Skeletal muscle cell (primary cell): ENCODE measurements around the gene DYNC1H1.
"Not testable (repeated sequence)": the region's sequence is repeated elsewhere in the genome, so short reads cannot be mapped to it uniquely, and the experiment has no call there.

Experiments used
- DNase-seq: peaks from one replicate; pipeline ENCODE4 v3.0.0-alpha.2; 2010; ENCODE audit warnings: low read depth
- H3K4me3 ChIP-seq: 2 replicates; pipeline ENCODE4 v1.5.1; 2011; ENCODE audit warnings: low read depth, mild to moderate bottlenecking, control low read depth, low read length, moderate library complexity

The DYNC1H1 gene

DNA sequence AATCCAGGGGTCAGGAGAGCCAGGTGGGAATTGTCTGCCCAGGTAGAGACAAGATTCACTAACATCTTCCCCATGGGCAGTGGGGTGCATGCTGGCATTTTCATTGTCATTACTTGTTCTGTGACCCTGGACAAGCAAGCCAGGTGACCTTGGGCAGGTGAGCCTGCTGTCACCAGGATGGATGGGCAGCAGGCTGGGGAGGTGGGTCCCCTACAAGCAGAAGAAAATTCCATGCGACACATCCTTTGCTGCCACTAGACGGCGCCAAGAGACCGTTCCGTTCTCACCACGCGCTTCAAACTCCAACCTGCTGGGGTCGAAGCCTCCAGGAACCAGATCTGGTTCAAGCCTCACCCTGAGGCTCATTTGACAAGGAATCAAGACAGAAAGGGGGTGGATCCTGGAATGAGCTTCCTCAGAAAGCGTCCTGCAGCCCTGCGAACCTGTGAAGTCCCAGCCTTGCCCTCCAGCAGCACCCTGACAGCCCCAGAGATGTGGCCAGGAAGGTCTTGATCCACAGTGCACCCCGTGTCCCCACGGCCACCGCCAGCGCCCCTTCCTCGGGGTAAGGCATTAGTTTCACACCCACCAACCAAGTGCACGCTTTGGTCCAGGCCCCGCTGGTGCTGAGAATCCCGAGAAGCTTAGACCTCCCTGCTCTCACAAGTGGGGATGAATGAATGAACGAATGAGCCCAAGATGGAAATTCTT is 3.2 kb upstream of the DYNC1H1 start:
- H3K4me3 ChIP-seq, result no peak overlapping the region
- DNase-seq, result no peak

DNA sequence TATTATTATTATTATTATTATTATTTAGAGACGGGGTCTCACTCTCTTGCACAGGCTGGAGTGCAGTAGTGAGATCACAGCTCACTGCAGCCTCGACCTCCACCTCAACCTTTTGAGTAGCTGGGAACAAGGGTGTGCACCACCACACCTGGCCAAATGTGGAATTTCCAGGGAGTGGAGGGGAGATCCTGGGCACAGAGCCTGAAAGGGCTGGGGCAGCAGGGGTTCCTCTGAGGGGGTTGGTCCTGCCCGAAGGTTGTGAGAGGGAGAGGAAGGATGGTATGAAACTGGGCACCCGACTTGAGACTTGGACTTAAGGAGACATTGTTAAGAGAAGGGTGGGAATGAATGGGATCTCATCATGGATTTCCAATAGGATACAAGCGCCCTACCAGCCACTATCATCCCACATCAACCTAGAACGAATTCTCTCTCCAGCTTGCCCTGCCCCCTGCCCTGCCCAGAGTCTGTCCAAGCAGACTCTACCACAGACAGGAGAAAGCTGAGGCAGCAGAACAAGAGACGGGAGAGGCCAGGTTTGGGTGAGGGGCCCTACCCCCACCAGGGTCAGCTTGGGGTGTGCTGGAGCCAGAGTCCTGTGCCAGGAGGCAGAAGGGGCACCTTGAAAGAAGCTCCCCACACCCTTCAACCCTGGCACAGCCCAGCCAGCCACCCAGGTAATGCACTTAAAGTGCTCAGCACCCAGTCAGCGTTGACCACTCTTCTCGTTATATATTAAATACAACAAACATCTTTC is 2.4 kb upstream of the DYNC1H1 start:
- H3K4me3 ChIP-seq, result no peak overlapping the region
- DNase-seq, result no peak

DNA sequence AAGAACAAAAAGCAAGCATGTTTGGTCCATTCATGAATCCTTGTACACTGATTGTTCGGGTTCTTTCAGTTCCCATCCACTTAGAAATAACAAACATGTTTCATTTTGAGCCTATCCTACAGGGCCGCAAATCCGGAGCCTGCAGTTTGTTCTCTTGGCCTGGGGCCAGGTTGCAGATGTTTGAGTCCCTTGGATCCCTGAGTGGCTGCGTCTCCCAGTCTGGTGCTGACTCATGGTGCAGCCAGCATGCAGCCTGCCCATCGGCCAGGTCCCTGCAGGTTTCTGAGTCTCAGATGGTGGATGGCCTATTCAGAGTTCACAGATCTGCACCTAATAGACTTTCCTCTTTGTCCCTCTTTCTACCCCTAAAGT is 1.9 kb upstream of the DYNC1H1 start:
- peak; percentile 81 for DNase-seq
- no peak overlapping the region for H3K4me3 ChIP-seq

DNA sequence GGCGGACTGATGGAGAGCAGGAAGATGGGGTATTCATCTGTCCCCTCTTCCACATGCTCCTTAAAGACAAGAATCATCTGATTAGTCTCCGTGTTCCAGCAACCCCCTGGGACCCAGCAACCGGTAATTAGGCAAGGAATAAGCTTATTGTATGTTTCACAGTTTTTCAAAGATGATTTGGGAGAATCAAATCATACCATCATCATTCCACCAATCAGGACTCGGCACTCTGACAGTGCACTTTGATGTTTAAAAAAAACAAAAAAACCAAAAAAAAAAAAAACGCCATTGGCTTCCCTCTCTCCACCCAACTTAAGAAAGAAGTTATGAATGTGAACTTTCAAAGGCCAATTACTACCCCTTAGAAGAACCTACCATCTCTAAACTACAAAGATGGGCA is 1.3 kb upstream of the DYNC1H1 start:
- no peak for DNase-seq
- H3K4me3 ChIP-seq, result no peak overlapping the region

DNA sequence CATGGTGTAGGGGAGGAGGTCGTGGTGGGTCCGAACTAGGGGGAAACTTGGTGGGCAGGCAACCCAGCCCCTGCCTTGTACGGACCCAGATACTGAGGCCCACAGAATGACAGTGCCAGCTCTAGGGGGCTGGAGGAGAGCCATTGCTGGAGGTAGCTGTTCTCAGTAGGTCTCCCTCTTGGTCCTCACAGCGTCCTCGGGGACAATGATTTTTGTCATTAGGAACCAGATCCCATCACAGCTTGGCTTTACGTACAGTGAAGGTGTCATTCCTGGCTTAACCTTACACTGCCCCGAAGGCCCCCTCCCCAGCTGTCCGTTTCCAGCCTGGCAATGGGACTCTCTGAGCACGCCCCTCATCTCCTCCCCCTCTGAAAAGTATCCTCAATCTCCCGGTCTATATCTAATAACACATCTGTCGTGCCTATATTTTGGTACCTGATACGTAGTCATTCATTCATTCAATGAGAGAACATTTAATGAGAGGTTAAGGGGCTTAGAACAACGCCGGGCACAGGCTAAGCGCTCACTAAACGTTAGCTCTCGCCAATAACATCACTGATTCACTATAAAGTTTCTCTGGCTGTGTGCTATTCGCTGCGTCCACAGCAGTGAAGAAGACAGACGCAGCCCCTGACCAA is 597 bp upstream of the DYNC1H1 start:
- peak overlapping the region; percentile 2 for H3K4me3 ChIP-seq
- DNase-seq, result no peak

DNA sequence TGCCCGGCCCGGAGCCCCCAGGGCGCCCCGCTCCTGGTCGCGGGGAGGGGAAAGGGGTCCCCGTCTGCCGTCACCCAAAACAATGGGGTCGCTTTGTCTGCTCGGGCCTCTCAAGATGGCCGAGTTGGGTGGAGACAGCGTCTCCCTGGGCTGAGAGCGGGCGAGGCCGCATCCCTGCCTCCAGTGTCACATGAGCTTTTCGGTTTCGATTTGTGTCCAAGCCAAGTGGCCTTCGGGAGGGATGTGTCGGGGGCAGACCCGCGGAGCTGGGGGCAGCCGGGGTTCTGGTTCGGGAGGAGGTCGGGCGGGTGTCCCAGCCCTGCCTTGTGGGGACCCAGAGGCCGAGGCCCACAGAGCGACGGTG is 790 bp downstream of the DYNC1H1 start:
- peak overlapping the region; percentile 99 for H3K4me3 ChIP-seq
- no peak for DNase-seq

DNA sequence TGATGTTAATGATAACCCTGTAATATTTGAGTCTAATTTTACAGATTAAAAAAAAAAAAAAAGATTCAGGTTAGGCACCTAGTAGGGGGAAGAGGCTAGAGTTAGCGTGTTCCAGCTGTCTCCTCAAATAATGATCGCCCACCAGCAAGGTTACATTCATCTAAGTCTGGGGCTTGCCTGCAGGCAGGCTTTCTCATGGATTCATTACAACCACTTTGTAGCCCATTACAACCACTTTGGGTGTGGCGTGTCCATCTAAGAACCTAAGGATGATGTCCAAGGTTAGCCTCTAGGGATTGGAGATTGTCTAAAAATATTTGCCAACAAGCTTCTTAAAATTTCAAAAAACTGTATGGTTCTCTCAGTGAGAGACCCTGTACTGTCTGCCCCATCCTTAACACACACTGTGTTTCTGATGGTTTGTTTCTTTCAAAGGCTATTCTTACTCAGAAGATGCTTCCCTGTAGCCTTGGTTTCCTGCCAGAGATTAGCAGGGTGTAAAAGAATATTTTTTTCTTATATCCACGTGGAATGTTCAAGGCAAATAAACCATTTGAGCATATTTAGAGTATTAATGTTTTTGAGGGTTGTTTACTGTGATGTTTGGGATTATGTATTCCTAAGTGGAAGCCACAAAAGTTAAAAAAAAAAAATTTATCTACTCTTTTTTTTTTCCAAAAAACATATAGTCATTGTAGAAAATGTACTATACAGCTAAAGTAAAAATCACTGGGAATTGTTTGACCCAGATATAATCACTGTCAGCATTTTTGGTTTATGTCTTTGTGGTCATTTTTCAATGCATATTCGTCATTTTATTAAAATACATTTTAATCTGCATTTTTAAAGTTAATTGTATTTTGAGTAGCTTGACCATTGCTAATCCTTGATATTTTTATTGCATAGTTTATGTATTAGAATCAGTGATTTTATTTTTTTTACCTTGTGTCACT is 1.7 kb downstream of the DYNC1H1 start:
- H3K4me3 ChIP-seq, result peak overlapping the region; percentile 99
- no peak for DNase-seq

DNA sequence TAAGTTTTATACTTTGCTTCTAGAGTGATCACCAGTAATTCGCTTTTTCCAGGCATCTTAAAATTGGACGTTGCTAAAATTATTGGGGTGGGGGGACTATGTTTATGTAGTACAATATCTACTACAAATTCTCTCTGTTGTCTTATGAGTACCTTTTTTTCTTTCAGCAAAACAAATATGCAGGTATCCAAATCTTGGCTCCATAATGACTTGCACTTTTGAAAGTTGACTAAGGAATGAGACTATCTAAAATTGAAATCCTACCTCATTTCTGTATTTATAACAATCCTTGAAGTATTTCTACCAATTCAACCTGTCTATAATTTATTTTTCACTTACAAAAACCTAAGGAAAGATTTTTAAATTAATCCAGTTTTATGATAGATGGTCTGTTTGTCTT is 2.4 kb downstream of the DYNC1H1 start:
- peak overlapping the region; percentile 99 for H3K4me3 ChIP-seq
- no peak for DNase-seq

DNA sequence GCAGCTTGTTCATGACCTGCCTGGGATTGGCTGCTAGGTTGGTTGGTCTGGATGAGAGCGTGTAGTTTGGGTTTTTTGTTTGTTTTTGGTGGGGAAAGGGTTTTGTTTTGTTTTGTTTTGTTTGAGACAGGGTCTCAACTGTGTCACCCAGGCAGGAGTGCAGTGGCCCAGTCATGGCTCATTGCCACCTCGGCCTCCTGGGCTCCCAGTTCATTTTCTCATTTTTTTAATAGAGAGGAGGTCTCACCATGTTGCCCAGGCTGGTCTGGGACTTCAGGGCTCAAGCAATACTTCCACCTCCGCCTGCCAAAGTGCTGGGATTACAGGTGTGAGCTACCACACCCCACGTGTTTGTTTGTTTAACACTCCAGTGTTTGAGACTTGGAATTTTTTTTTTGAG is 3.8 kb downstream of the DYNC1H1 start:
- no peak for DNase-seq
- no peak overlapping the region for H3K4me3 ChIP-seq

DNA sequence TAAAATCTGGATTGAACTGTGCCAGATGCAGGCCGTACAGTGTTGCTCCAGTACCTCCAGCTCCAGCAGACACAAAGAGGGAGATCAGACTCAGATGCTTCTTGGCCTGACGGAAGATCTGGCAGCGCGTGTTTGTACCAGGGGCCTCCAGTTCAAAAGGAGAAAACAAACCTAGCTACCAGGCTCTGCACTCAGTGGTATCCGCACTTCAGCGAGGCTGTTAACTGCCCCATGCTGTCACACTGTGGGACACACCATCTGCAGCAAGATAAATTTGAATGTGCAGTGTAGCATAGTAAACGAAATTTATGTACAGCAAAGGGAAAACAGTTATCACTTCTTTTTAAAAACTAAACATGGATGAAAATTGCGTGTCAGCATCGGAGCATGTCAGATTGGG is 5.1 kb downstream of the DYNC1H1 start:
- no peak overlapping the region for H3K4me3 ChIP-seq
- no peak for DNase-seq

DNA sequence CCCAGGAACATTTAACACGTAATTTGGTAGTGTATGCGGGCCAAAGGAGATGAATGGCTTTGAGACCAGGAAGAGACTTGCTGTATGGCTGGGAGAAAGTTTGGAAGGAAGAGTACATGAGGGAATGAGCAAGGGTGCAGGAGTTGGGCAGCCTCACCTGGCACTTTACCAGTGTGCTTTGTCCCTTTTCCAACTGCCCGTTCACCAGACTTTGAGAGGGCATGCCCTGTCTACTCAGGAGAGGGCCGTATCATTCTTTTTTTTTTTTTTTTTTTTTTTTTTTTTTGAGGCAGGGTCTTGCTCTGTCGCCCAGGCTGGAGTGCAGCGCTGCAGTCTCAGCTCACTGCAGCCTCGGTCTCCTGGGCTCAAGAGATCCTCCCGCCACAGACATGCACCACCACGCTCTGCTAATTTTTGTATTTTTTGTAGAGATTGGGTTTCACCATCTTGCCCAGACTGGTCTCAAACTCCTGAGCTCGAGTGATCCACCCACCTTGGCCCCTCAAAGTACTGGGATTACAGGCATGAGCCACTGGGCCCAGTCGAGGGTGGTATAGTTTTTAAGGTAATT is 6.5 kb downstream of the DYNC1H1 start:
- DNase-seq, result no peak
- no peak overlapping the region for H3K4me3 ChIP-seq

DNA sequence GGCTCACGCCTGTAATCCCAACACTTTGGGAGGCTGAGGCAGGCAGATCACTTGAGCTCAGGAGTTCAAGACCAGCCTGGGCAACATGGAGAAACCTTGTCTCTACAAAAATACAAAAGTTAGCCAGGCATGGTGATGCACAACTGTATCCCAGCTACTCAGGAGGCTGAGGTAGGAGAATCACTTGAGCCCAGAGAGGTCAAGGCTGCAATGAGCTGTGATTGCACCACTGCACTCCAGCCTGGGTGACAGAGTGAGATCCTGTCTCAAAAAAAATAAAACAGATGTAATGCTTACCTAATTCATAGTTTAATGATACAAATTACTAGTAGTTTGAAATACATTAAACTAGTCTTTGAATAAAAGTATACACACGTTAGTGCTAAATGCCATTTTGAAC is 7.1 kb downstream of the DYNC1H1 start:
- H3K4me3 ChIP-seq, result not testable (repeated sequence)

DNA sequence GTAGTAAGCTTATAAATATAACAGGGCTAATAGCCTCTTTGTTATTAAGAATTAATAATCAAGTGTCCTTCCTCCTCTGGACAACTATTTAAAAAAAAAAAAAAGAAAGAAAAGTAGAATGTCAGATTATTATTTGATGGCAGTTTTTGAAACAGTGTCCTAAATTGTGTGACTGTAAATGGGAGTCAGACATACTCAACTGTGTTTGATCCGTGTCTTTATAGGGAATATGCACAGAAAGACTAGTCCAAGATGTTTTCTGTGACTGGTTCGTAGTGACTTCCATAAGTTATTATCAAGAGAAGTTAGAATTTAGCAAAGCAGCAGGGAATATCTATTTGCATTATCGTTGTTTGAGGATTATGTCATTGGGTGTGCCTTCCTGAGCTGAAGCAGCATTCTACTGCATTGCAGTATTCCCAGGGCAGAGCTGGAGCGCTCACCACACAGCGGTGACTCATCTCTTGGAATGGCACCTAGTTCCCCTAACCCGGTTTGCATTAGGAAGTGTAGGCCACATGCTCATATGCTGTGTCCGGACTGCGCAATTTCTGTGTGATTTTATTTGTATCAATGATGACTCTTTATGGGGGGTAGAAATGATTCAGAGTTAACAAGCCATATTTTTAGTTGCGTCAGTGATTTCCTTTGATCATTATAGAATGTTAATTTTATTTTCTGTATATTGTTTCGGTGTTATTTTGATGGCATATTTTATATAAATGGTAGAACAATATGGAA is 7.9 kb downstream of the DYNC1H1 start:
- peak; percentile 99 for DNase-seq
- H3K4me3 ChIP-seq, result no peak overlapping the region

More for the DNA sequence above, 7.1 kb downstream of the DYNC1H1 start:
- DNase-seq, result not testable (repeated sequence)

DNA sequence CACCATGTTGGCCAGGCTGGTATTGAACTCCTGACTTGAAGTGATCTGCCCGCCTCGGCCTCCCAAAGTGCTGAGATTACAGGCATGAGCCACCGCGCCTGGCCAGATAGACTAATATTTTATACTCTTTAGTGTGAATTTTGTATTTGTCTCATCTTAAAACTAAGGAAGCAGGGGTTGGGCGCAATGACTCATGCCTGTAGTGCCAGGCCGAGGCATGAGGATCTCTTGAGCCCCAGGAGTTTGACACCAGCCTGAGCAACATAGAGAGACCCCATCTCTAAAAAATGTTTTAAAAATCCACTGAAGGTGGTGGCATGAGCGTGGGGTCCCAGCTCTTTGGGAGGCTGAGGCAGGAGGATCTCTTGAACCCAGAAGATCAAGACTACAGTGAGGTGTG is 9.0 kb downstream of the DYNC1H1 start:
- H3K4me3 ChIP-seq, result no peak overlapping the region
- no peak for DNase-seq

DNA sequence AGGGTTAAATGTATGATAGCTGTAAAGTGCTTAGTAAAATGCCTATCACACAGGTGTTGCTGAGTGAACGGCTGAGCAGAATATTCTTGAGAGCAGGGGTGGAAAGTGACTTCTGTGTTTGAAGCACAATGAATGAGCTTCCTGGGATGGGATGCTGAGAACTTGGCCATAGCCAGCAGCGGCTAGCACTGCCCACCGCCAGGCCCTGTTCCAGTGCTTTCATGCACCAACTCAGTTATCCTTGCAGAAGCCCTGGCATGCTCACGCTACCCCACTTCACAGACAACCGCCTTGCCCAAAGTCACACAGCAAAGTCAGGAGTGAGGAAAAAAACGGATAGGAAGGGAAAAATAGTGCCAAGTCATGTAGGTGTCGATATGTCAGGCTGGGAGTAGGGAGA is 10.9 kb downstream of the DYNC1H1 start:
- H3K4me3 ChIP-seq, result no peak overlapping the region
- DNase-seq, result no peak

DNA sequence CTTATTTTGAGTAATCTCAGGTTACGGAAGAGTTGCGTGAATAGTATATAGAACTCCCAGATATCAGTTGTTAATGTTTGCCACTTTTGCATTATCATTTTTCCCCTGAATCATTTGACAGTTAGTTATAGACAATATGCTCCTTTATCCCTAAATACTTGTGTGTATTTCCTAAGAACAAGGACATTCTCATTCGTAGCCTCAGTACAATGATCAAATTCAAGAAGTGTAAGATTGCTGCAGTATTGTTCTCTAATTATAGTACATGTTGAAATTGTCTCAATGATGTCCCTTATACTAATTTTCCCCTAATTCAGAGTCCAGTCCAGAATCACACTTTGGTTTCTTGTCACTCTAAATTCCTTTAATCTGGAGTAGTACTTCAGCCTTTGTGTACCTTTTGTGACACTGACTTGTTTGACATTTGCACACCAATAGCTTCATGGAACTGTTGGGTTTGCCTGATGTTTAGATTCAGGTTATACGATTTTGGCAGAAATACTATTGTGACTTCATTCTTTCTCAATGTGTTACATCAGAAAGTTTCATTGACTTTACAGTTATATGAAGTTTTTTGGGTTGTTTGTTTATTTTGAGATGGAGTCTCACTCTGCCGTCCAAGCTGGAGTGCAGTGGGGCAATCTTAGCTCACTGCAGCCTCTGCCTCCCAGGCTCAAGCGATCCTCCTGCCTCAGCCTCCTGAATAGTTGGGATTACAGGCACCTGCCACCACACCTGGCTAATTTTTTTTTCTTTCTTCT is 13.1 kb downstream of the DYNC1H1 start:
- peak; percentile 11 for DNase-seq
- H3K4me3 ChIP-seq, result no peak overlapping the region

DNA sequence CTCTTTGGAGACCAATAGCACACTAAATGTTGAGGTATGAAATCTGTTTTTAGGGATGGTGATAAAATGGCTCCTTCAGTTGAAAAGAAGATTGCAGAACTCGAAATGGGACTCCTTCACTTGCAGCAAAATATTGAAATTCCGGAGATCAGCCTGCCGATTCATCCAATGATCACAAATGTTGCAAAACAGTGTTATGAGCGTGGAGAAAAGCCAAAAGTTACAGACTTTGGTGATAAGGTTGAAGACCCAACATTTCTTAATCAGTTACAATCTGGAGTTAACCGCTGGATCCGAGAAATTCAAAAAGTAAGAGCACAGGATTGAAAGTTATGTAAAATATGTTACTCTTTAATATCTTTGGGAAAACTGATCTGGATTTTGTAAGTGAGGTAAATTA is 15.3 kb downstream of the DYNC1H1 start:
- DNase-seq, result no peak
- no peak overlapping the region for H3K4me3 ChIP-seq

DNA sequence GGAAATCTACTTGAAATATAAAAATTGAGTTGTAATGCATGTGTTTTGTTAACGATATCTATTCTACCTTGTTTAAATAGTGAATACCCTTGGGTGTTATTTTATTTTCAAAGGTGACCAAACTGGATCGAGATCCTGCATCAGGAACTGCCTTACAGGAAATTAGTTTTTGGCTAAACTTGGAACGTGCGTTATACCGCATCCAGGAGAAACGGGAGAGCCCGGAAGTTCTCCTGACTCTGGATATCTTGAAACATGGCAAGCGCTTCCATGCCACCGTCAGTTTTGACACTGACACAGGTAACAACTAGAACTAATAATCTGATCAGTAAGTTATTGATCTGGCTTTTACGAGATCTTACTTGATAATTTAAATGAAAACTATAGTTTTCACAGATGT is 15.9 kb downstream of the DYNC1H1 start:
- no peak for DNase-seq
- no peak overlapping the region for H3K4me3 ChIP-seq
